BE2C (cell line): Measurements from ENCODE around the gene CAPN11. TPM values are rescaled to one million over a fixed set of nuclear protein-coding genes. Genes with fewer than 3 reads are reported as not detected.

Experiments
- DNase-seq: peaks from one replicate; pipeline ENCODE4 v3.0.0-alpha.2; 2020
- H3K27me3 ChIP-seq: fragments of 250-450 bp; sonication (Bioruptor Pico); 2 replicates; pipeline ENCODE4 v1.5.1; 2020; ENCODE audit warnings: mild to moderate bottlenecking
- H3K36me3 ChIP-seq: fragments of 250-450 bp; sonication (Bioruptor Pico); 2 replicates; pipeline ENCODE4 v1.5.1; 2020; ENCODE audit warnings: mild to moderate bottlenecking
- H3K4me1 ChIP-seq: fragments of 250-450 bp; sonication (Bioruptor Pico); 2 replicates; pipeline ENCODE4 v1.5.1; 2020
- H3K4me3 ChIP-seq: 2 replicates; pipeline ENCODE4 v1.5.1; 2011; ENCODE audit warnings: low read depth, low read length
- H3K9me3 ChIP-seq: fragments of 250-450 bp; sonication (Bioruptor Pico); 2 replicates; pipeline ENCODE4 v1.5.1; 2020
- polyA plus RNA-seq: library from polyadenylated mRNA; unstranded; fragments of >200 nt; gene quantifications from one replicate; pipeline ENCODE4 v1.2.1, GENCODE V29; 2012; ENCODE audit warnings: low read depth, missing spikeins; ENCODE audit not compliant: insufficient read length, insufficient read depth
- TF ChIP-seq, protein P1 (sequence below): IDR thresholded peaks from 2 replicates; pipeline ENCODE4 v1.5.1; 2012; ENCODE audit warnings: mild to moderate bottlenecking, low read depth, low read length

Gene CAPN11
- not detected for polyA plus RNA-seq

- no peak within 1 kb of the TSS for H3K4me3 ChIP-seq
- H3K36me3 ChIP-seq = no peaks in the 10 kb centered on the region
- peaks cover 5% of the 10 kb centered on the region for H3K4me1 ChIP-seq
- H3K27me3 ChIP-seq = no peaks in the 10 kb centered on the region
- no peak for DNase-seq
- no peaks in the 10 kb centered on the region for H3K9me3 ChIP-seq
- TF ChIP-seq, protein P1, sequence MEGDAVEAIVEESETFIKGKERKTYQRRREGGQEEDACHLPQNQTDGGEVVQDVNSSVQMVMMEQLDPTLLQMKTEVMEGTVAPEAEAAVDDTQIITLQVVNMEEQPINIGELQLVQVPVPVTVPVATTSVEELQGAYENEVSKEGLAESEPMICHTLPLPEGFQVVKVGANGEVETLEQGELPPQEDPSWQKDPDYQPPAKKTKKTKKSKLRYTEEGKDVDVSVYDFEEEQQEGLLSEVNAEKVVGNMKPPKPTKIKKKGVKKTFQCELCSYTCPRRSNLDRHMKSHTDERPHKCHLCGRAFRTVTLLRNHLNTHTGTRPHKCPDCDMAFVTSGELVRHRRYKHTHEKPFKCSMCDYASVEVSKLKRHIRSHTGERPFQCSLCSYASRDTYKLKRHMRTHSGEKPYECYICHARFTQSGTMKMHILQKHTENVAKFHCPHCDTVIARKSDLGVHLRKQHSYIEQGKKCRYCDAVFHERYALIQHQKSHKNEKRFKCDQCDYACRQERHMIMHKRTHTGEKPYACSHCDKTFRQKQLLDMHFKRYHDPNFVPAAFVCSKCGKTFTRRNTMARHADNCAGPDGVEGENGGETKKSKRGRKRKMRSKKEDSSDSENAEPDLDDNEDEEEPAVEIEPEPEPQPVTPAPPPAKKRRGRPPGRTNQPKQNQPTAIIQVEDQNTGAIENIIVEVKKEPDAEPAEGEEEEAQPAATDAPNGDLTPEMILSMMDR = no peak
Measured at GRCh38 chr6:44158770-44159228, at the start of gene CAPN11. Gene CAPN11, plus strand, starts transcription at chr6:44158820. Its CDS starts 29 bp downstream, at chr6:44158849.

- no peak for DNase-seq
- H3K36me3 ChIP-seq = peaks cover 93% of the 10 kb centered on the region
- TF ChIP-seq, protein P1 = no peak
- H3K9me3 ChIP-seq = no peaks in the 10 kb centered on the region
- peaks cover 7% of the 10 kb centered on the region; the same call in 1 of the 2 replicates for H3K4me1 ChIP-seq
- H3K4me3 ChIP-seq = no peak overlapping the region
- no peaks in the 10 kb centered on the region for H3K27me3 ChIP-seq
Measured at GRCh38 chr6:44109212-44109611, 49.4 kb upstream of the CAPN11 start.

DNA sequence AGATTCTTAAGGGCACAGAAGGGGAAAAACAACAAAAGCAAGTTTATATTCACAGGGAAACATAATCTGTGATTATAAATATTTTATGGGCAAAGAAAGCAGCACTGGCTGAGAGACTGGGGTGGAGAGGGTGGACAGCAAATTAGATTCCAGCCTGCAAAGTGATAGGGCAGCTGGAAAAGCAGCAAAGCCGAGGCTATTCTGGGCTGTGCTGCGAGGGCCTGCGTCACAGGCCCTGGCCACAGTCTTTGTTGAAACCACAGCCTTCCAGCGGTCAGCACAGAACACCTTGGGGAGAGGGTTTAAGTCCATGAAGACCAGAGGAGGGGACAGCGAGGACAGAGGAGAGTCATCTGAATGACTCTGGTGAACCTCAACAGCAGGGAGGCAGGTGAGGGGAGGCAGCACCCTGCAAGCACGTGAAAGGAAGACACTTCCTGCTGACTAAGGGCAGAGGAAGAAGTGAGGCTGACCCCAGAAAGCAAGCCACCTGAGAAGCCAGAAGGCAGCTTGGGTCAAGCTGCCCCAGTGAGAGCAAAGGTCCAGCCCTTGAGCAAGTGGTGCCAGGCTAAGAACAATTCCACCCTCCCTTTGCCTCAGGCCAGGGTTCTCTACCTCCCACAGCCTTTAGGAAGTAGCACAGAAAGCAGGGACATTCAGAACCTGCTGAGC is 48.5 kb upstream of the CAPN11 start:
- H3K36me3 ChIP-seq = peaks cover 90% of the 10 kb centered on the region

GRCh38 chr6:44110966-44111365 is 47.7 kb upstream of the CAPN11 start:
- Histone ChIP-seq H3K36me3 (peaks cover 92% of the 10 kb centered on the region), H3K4me3 (no peak overlapping the region), H3K4me1 (peaks cover 1% of the 10 kb centered on the region; the same call in 1 of the 2 replicates), H3K9me3 (no peaks in the 10 kb centered on the region), H3K27me3 (no peaks in the 10 kb centered on the region)
- no peak for DNase-seq
- TF ChIP-seq, protein P1 = no peak

More for the DNA sequence above, 48.5 kb upstream of the CAPN11 start:
- no peak overlapping the region for H3K4me3 ChIP-seq
- H3K4me1 ChIP-seq = peaks cover 6% of the 10 kb centered on the region; the same call in 1 of the 2 replicates
- H3K9me3 ChIP-seq = no peaks in the 10 kb centered on the region
- TF ChIP-seq, protein P1 = no peak
- no peaks in the 10 kb centered on the region for H3K27me3 ChIP-seq
- no peak for DNase-seq

DNA sequence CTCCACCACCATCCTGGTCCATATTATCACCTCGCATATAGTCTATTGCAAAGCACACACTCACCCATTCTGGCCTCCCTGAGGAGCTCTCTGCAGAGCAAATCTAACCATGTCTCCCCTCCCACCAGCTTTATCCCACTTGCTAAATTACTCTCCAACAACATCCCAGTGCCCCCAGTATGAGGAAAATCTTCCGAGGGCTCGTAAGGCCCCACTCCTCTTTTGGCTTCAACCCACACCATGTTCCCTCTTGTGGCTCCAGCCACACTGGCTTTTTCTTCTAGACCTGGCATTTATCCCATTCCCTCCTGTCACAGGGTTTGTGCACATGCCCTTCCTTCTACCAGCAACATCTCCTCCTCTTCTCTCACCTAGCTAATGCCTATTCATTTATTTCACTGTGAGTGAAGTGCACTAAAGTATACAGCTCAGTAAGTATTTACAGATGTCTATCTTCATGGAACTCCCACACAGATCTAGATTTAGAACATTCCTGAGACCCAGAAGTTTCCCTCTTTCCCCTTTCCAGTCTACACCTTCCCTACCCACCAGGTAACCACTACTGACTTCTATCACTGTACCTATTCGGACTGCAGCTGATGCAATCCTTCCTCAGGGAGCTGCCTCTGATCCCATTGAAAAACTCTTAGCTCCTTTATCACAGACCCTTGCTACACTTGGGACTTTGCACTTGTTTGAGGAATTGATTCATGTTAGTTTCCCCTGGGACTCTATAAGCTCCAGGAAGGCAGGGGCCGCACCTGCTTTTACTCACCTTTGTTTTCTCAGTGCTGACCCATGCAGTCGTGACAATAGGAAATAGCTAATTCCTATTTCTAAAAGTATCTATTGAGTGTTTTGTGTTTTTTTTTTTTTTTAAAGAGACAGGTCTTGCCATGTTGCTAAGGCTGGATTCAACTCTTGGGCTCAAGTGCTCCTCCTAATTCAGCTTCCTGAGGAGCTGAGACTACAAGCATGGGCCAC is 46.9 kb upstream of the CAPN11 start:
- Histone ChIP-seq H3K36me3 (peaks cover 87% of the 10 kb centered on the region), H3K9me3 (no peaks in the 10 kb centered on the region), H3K4me1 (no peaks in the 10 kb centered on the region), H3K27me3 (no peaks in the 10 kb centered on the region), H3K4me3 (no peak overlapping the region)
- TF ChIP-seq, protein P1 = no peak
- no peak for DNase-seq
